ENCODE measurements around the gene EXTL1.

GRCh38 chr1:26046246-26047095, 24.9 kb downstream of the EXTL1 start:
- TF ChIP-seq POLR2A (IDR thresholded peaks at IDR 0.05): no peak
- TF ChIP-seq, protein P1, sequence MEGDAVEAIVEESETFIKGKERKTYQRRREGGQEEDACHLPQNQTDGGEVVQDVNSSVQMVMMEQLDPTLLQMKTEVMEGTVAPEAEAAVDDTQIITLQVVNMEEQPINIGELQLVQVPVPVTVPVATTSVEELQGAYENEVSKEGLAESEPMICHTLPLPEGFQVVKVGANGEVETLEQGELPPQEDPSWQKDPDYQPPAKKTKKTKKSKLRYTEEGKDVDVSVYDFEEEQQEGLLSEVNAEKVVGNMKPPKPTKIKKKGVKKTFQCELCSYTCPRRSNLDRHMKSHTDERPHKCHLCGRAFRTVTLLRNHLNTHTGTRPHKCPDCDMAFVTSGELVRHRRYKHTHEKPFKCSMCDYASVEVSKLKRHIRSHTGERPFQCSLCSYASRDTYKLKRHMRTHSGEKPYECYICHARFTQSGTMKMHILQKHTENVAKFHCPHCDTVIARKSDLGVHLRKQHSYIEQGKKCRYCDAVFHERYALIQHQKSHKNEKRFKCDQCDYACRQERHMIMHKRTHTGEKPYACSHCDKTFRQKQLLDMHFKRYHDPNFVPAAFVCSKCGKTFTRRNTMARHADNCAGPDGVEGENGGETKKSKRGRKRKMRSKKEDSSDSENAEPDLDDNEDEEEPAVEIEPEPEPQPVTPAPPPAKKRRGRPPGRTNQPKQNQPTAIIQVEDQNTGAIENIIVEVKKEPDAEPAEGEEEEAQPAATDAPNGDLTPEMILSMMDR (IDR thresholded peaks at IDR 0.05): no peak
